ENCODE measurements around the gene HSD3B2. TPM values are rescaled to one million over a fixed set of nuclear protein-coding genes. Genes with fewer than 3 reads are reported as not detected.
A peak's percentile ranks its signal among the peaks of the same experiment; 100 is the strongest.

The HSD3B2 gene
- total RNA-seq, 1 experiment from 2014 or later, result 1.0 TPM

DNA sequence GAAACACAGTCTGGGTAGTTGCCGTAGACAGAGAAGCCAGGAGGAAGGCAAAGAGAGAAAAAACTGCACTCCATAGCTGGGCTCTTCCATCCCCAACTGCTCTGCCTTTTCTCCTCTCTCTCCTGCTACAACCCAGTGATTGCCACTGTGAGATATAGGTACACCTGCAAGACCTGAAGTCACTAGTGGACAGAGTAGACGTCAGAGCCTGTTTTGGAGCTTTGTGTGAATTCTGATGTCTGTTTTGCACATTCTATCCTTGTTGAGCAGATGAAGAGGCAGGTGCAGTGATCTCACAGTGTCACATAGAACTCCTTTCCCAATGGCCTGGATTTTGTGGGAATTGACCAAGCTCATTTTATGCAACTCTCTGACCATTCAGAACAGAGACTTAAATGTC, 44.2 kb upstream of the HSD3B2 start (continued):
- TF ChIP-seq, protein P1, sequence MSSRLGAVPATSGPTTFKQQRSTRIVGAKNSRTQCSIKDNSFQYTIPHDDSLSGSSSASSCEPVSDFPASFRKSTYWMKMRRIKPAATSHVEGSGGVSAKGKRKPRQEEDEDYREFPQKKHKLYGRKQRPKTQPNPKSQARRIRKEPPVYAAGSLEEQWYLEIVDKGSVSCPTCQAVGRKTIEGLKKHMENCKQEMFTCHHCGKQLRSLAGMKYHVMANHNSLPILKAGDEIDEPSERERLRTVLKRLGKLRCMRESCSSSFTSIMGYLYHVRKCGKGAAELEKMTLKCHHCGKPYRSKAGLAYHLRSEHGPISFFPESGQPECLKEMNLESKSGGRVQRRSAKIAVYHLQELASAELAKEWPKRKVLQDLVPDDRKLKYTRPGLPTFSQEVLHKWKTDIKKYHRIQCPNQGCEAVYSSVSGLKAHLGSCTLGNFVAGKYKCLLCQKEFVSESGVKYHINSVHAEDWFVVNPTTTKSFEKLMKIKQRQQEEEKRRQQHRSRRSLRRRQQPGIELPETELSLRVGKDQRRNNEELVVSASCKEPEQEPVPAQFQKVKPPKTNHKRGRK (CRISPR knock-in tag; IDR thresholded peaks at IDR 0.05; ENCODE audit: borderline replicate concordance), result no peak
- TF ChIP-seq ZNF416 (CRISPR knock-in tag; IDR thresholded peaks at IDR 0.05) (no peak), JUN (CRISPR knock-in tag; IDR thresholded peaks at IDR 0.05) (no peak)

DNA sequence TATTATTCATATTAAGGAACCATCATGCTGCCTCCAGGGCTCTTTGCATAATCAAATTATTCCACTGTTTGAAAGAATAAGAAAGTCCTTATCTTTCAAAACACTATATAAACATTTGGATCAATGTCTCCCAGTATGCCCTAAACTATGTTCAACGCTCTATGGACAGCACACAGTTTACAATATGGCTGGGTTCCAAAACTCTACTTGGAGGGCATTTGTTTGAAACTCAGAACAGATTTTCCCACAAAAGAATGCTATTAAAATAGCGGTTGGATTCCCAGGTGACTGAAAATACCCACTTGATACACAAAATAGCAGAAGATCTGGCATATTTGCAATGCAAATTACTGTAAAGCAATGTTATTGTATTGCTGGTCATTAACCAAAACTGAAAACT, 43.1 kb upstream of the HSD3B2 start:
- ATAC-seq (no peak), DNase-seq (ENCODE audit: low spot score) (no peak)
- H3K27ac Mint-ChIP-seq, result no peak overlapping the region
- ChIA-PET CTCF (interaction anchor here (0.7 to 2.7 kb wide), 16 partner anchors 14 to 178 kb away, joined by 3 to 26 read pairs (median 6); no protein-coding TSS in a partner anchor), POLR2A (no interaction called here)
- peaks cover 42% of the 10 kb centered on the region for H3K4me1 Mint-ChIP-seq
- peaks cover 5% of the 10 kb centered on the region for H3K27me3 Mint-ChIP-seq (ENCODE audit: low read depth)
- no peak overlapping the region for H3K4me3 Mint-ChIP-seq
- no peak for TF ChIP-seq TEAD1 (CRISPR knock-in tag; IDR thresholded peaks at IDR 0.05)
- no peak for TF ChIP-seq NR3C1 (CRISPR knock-in tag; conservative IDR thresholded peaks at IDR 0.05; ENCODE audit: low read depth)
- TF ChIP-seq ZNF232 (CRISPR knock-in tag; IDR thresholded peaks at IDR 0.05), result no peak
- TF ChIP-seq, protein P2, sequence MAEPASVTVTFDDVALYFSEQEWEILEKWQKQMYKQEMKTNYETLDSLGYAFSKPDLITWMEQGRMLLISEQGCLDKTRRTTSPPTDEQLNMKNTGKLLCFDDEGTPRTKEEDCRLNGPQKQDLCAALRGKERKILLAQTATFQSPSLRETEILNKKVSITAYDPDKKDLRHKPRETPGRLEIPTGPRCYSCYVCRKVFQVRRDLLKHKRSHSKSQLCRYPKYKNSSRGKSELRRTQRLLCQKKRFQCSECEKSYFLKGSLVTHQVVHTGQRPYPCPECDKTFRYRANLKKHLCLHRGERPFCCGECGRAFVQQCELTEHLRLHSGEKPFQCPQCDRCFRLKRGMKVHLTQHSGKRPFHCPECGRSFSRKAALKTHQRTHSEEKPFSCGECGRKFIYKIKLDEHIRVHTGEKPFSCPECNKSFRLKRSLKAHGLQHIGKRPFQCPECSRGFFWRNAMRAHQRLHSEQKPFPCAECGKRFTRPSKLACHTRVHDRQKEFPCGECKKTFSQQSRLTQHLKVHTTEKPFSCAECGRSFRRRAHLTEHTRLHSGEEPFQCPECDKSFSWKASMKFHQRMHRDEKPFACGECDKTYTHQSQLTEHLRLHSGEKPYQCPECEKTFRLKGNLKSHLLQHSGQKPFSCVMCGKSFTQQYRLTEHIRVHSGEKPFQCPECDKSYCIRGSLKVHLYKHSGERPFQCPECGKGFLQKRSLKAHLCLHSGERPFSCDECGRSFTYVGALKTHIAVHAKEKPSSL (CRISPR knock-in tag; conservative IDR thresholded peaks at IDR 0.05), result no peak
- TF ChIP-seq CREB1 (CRISPR knock-in tag; IDR thresholded peaks at IDR 0.05), result no peak
- TF ChIP-seq ZNF423 (CRISPR knock-in tag; IDR thresholded peaks at IDR 0.05), result no peak
- TF ChIP-seq ZNF671 (CRISPR knock-in tag; IDR thresholded peaks at IDR 0.05), result no peak
- TF ChIP-seq, protein P3, sequence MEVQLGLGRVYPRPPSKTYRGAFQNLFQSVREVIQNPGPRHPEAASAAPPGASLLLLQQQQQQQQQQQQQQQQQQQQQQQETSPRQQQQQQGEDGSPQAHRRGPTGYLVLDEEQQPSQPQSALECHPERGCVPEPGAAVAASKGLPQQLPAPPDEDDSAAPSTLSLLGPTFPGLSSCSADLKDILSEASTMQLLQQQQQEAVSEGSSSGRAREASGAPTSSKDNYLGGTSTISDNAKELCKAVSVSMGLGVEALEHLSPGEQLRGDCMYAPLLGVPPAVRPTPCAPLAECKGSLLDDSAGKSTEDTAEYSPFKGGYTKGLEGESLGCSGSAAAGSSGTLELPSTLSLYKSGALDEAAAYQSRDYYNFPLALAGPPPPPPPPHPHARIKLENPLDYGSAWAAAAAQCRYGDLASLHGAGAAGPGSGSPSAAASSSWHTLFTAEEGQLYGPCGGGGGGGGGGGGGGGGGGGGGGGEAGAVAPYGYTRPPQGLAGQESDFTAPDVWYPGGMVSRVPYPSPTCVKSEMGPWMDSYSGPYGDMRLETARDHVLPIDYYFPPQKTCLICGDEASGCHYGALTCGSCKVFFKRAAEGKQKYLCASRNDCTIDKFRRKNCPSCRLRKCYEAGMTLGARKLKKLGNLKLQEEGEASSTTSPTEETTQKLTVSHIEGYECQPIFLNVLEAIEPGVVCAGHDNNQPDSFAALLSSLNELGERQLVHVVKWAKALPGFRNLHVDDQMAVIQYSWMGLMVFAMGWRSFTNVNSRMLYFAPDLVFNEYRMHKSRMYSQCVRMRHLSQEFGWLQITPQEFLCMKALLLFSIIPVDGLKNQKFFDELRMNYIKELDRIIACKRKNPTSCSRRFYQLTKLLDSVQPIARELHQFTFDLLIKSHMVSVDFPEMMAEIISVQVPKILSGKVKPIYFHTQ (CRISPR knock-in tag; IDR thresholded peaks at IDR 0.05), result no peak
- TF ChIP-seq RORB (CRISPR knock-in tag; IDR thresholded peaks at IDR 0.05), result no peak
- TF ChIP-seq NFYB (CRISPR knock-in tag; conservative IDR thresholded peaks at IDR 0.05; ENCODE audit: low read depth), result no peak
- no peak for TF ChIP-seq ETV6 (CRISPR knock-in tag; IDR thresholded peaks at IDR 0.05)
- no peak for TF ChIP-seq PRRX2 (CRISPR knock-in tag; IDR thresholded peaks at IDR 0.05)
- TF ChIP-seq ZBTB21 (CRISPR knock-in tag; IDR thresholded peaks at IDR 0.05; ENCODE audit: borderline replicate concordance), result no peak
- no peaks in the 10 kb centered on the region for H3K36me3 Mint-ChIP-seq
- peaks cover 7% of the 10 kb centered on the region for H3K9me3 Mint-ChIP-seq

DNA sequence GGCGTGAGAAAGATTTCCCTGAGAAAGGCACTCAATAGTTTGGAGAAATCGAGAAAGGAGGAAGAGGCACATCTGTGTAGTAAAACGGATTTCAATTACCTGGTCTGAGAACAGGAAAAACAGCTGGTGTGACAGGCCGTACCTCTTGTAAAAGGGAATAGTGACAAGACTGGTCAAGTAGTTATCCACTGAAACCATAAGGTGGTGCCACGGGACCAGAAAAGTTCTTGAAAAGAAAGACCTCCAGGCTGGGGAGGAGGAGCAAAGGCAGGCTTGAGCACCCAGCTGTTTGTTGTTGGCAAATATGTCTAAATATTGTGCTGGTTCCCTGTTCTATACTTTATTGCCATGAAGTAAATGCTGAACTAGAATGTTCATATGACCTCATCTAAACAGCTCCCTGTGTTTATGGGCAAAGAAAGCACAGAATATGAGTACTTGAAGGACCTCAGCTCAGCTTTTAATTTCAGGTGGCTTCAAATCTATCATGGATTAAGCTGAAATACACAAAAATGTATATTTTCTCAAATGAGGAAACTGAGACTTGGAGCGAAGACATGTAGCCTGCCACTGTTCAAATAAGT, 42.4 kb upstream of the HSD3B2 start:
- Mint-ChIP-seq H3K4me3 (no peak overlapping the region), H3K27me3 (ENCODE audit: low read depth) (peaks cover 3% of the 10 kb centered on the region; the same call in 1 of the 2 replicates), H3K9me3 (peaks cover 13% of the 10 kb centered on the region), H3K27ac (peak overlapping the region; percentile 3; the same call in 1 of the 2 replicates), H3K4me1 (peaks cover 36% of the 10 kb centered on the region), H3K36me3 (no peaks in the 10 kb centered on the region)
- CTCF ChIA-PET, result interaction anchor here (0.6 to 2.7 kb wide), 36 partner anchors 14 to 383 kb away, joined by 3 to 26 read pairs (median 4); no protein-coding TSS in a partner anchor
- DNase-seq (ENCODE audit: low spot score) (peak; percentile 69), ATAC-seq (peak; percentile 93)
- POLR2A ChIA-PET, result no interaction called here
- TF ChIP-seq ZNF396 (CRISPR knock-in tag; IDR thresholded peaks at IDR 0.05; ENCODE audit: borderline replicate concordance) (no peak), KAT7 (CRISPR knock-in tag; IDR thresholded peaks at IDR 0.05; ENCODE audit: borderline replicate concordance) (no peak), ZNF423 (CRISPR knock-in tag; IDR thresholded peaks at IDR 0.05) (no peak)
- TF ChIP-seq, protein P4, sequence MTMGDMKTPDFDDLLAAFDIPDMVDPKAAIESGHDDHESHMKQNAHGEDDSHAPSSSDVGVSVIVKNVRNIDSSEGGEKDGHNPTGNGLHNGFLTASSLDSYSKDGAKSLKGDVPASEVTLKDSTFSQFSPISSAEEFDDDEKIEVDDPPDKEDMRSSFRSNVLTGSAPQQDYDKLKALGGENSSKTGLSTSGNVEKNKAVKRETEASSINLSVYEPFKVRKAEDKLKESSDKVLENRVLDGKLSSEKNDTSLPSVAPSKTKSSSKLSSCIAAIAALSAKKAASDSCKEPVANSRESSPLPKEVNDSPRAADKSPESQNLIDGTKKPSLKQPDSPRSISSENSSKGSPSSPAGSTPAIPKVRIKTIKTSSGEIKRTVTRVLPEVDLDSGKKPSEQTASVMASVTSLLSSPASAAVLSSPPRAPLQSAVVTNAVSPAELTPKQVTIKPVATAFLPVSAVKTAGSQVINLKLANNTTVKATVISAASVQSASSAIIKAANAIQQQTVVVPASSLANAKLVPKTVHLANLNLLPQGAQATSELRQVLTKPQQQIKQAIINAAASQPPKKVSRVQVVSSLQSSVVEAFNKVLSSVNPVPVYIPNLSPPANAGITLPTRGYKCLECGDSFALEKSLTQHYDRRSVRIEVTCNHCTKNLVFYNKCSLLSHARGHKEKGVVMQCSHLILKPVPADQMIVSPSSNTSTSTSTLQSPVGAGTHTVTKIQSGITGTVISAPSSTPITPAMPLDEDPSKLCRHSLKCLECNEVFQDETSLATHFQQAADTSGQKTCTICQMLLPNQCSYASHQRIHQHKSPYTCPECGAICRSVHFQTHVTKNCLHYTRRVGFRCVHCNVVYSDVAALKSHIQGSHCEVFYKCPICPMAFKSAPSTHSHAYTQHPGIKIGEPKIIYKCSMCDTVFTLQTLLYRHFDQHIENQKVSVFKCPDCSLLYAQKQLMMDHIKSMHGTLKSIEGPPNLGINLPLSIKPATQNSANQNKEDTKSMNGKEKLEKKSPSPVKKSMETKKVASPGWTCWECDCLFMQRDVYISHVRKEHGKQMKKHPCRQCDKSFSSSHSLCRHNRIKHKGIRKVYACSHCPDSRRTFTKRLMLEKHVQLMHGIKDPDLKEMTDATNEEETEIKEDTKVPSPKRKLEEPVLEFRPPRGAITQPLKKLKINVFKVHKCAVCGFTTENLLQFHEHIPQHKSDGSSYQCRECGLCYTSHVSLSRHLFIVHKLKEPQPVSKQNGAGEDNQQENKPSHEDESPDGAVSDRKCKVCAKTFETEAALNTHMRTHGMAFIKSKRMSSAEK (CRISPR knock-in tag; IDR thresholded peaks at IDR 0.05; ENCODE audit: borderline replicate concordance), result no peak
- TF ChIP-seq, protein P5, sequence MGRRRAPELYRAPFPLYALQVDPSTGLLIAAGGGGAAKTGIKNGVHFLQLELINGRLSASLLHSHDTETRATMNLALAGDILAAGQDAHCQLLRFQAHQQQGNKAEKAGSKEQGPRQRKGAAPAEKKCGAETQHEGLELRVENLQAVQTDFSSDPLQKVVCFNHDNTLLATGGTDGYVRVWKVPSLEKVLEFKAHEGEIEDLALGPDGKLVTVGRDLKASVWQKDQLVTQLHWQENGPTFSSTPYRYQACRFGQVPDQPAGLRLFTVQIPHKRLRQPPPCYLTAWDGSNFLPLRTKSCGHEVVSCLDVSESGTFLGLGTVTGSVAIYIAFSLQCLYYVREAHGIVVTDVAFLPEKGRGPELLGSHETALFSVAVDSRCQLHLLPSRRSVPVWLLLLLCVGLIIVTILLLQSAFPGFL (CRISPR knock-in tag; IDR thresholded peaks at IDR 0.05; ENCODE audit: borderline replicate concordance), result no peak

All from WTC11 (cell line).